ENCODE results near the gene DNAH1.

Gene DNAH1

DNA sequence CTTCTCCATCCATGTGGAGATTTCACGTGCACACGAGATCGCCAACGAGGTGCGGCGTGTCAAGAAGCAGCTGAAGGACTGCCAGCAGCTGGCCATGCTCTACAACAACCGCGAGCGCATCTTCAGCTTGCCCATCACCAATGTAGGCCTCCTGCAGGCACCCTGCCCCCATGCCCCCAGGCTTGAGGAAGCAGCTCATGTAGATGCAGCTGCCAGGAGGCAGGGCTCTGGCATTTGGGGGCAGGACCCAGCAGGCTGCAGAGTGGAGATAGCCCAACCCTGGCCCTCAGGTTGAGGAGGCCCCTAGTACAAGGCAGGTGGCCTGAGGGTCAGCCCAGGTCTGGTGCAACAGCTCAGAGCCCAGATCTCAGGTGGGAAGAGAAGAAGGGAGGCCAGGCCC is 36.4 kb downstream of the DNAH1 start:
- no peak for FAIRE-seq
- no peak for DNase-seq (ENCODE audit: extremely low spot score, insufficient read length, low read depth)

DNA sequence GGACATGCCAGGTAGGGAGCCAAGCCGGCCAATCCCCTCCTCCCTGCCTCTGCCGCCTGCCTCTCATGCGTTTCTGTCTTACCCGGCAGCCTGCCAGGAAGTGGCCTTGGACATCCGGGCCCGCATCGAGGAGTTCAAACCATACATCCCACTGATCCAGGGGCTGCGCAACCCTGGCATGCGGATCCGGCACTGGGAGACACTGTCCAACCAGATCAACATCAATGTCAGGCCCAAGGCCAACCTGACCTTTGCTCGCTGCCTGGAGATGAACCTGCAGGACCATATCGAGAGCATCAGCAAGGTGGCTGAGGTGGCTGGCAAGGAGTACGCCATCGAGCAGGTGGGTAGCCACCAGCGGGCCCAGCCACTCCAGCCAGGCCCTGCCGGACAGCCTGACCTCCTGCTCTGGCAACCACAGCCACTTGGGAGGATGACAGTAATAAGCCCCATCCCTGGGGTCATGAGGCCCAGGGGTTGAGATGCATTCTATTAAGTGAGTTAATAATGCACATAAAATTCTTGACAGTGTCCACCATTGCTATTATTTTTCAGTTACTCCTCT is 37.3 kb downstream of the DNAH1 start:
- DNase-seq (ENCODE audit: extremely low spot score, insufficient read length, low read depth) (no peak), FAIRE-seq (no peak)

DNA sequence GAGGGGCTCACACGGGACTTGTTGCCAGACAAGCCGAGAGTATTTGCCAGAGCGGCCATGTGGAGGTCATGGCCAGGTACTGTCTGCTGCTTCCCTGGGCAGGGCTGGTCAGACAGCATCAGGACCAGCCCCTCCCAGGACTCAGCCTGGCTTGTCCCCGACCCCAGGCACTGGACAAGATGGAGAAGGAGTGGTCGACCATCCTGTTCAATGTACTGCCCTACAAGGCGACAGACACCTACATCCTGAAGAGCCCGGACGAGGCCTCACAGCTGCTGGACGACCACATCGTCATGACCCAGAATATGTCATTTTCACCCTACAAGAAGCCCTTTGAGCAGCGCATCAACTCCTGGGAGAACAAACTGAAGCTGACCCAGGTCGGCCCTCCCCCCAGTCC is 38.6 kb downstream of the DNAH1 start:
- DNase-seq (ENCODE audit: extremely low spot score, insufficient read length, low read depth) (no peak), FAIRE-seq (no peak)

DNA sequence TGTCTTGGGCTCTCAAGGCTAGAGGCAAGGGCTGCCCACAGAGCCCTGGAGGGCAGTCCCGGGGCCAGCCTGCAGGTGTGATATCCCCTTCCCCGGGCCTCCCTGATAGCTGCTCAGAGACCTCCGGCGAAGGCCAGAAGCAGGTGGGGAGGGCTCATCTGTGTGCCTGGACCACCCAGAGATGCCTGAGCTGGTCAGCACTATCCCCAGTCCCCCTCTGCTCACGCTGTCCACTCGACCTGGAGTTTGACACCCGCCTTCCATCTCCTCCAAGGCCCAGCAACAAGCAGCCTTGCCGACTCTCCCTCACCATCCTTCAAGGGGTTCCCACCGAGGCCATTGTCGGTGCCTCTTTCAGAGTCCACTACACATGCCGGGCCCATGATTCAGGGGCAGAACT is 39.4 kb downstream of the DNAH1 start:
- DNase-seq (ENCODE audit: extremely low spot score, insufficient read length, low read depth) = no peak
- FAIRE-seq = no peak

DNA sequence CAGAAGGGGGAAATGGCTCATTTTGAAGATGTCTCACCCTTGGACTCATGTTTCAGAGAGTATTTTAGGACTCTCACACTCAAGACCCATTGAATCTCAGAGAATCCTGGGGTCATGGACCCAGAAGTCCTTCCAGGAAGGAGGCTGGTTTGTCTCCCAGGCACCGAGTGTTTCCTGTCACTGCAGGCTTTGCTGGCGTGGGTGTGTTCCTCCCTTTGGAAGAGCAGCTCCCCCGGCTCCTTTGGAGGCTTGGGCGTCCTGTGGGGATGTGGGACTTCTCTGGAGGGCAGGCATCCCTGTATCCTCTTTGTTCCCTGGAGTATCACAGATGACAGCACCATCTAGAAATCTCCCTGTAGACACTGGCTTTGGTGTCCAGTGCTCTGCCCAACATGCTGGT is 40.0 kb downstream of the DNAH1 start:
- no peak for DNase-seq (ENCODE audit: extremely low spot score, insufficient read length, low read depth)
- no peak for FAIRE-seq

DNA sequence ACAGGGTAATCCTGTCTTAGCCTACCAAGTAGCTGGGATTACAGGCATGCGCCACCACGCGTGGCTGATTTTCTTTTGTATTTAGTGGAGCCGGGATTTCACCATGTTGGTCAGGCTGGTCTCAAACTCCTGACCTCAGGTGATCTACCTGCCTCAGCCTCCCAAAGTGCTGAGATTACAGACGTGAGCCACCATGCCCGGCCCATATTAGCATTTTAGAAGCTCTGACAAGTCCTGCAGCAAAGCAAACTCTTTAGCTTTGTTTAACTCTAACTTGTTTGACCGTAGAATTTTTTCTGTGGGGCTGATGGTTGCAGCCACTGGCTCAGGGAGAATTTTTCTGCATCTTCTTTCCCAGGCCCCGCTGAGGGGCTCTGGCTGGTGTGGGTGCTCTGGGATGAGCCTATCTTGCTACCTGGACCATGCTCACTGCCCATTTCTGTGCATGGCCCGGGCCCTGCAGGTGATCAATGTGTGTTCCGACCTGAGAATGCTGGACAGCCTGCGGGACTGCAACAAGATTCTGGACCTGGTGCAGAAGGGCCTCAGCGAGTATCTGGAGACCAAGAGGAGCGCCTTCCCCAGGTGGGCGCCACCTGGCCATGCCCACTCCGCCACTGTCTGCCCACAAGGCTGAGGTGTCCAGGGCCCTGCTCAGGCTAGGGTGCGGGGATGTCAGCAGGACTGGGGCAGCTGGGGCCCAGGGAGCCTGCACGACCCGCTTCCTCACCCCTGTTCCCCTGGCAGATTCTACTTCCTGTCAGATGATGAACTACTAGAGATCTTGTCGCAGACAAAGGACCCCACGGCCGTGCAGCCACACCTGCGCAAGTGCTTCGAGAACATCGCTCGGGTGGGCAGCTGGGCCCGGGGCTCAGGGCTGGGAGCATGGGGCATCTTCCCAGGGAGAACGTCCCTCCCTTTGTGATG is 41.3 kb downstream of the DNAH1 start:
- DNase-seq (ENCODE audit: extremely low spot score, insufficient read length, low read depth) = no peak
- no peak for FAIRE-seq

DNA sequence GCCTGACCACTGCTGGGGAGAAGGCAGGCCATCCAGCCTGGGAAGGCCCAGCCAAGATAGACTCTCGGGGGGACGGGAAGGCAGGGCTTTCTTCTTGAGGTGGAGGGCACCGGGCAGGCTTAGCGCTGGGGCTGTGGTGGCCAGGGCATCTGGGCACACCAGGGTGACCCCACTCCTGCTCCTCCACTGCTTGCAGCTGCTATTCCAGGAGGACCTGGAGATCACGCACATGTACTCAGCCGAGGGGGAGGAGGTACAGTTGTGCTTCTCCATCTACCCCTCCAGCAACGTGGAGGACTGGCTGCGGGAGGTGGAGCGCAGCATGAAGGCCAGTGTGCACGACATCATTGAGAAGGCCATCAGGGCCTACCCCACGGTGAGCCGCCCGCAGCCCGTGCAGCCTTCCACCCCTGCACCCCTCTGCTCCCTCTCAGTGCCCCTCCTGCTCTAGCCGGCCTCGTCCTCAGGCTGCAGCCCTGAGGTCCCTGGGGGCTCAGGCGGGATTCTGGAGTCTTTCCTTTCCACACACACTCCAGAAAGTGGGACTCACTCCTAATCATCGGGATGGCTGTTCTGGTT is 42.3 kb downstream of the DNAH1 start:
- no peak for DNase-seq (ENCODE audit: extremely low spot score, insufficient read length, low read depth)
- FAIRE-seq = no peak

DNA sequence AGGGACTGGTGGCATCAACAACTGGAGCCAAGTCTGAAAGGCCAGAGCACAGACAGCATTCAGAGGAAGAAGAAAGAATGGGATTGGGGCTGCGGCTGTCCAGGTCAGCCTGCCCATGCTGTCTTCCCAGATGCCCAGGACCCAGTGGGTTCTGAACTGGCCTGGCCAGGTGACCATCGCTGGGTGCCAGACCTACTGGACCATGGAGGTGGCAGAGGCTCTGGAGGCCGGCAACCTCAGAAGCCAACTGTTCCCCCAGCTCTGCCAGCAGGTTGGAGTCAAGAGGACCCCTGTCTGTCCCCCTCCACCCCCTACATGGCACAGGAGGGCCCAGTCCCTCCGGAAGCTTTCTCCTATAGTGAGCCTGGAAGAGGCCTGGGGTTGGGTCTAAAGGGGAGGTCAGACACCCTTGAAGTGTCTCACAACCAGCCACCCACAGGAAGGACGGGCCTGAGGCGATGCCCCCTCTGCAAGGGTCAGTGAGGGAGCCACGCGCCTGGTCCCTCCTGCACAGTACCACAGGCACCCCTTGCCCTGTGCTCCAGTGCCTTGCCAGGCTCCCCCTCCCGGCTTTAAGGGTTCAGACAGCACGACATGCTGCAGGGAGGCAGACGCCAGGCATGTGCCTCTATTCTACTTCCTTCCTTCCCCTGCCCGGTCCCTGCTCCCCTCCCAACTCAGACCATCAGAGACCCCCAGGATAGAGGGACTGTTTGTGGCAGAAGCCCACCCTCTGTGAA is 43.2 kb downstream of the DNAH1 start:
- DNase-seq (ENCODE audit: extremely low spot score, insufficient read length, low read depth) (no peak), FAIRE-seq (no peak)

DNA sequence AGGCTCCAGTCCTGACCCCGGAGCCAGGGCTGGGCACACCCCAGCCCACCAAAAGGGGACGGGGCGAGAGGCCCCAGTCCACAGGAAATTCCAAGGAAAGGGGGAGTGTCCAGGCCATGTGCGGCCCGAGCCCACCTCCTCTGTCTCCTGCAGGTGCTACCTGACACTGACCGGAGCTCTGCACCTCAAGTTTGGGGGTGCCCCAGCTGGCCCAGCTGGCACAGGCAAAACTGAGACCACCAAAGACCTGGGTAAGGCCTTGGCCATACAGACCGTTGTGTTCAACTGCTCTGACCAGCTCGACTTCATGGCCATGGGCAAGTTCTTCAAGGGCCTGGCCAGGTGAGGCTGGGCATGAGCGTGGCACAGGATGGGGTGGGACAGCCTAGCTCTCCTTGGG is 44.9 kb downstream of the DNAH1 start:
- DNase-seq (ENCODE audit: extremely low spot score, insufficient read length, low read depth) (no peak), FAIRE-seq (no peak)

DNA sequence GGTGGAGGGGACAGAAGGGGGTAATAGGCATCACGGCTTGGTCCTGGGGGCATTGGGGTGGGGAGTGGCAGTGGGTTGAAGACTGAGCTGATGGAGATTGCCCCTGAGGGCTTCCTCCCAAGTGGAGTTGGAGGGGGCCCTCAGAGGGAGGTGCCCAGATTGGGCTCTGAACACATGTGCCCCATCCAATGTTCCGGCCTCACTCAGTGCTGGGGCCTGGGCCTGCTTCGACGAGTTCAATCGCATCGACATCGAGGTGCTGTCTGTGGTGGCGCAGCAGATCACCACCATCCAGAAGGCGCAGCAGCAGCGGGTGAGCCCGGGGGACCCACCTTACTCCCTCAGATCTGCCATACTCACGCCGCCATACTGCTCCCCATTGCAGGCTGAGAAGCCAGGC is 45.3 kb downstream of the DNAH1 start:
- no peak for DNase-seq (ENCODE audit: extremely low spot score, insufficient read length, low read depth)
- no peak for FAIRE-seq

DNA sequence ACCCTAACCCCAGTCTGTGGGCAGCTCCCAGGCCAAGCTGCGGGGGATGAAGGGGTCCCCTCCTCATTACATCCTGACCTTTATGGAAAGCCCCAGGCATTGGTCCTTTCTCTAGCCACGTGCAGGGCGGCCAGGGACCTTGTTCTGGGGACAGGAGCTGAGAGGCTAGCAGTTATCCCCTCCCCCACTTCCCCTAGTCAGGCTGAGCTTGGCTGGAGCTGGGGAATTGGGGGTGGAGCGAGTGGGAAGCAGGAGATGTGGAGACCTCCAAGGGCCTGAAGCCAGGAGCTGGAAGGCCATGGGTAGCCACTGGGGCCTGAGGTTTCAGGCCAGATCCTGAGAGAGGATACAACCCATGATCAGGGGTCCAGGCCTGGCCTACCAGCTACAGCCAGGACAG is 45.8 kb downstream of the DNAH1 start:
- DNase-seq (ENCODE audit: extremely low spot score, insufficient read length, low read depth) (no peak), FAIRE-seq (no peak)

DNA sequence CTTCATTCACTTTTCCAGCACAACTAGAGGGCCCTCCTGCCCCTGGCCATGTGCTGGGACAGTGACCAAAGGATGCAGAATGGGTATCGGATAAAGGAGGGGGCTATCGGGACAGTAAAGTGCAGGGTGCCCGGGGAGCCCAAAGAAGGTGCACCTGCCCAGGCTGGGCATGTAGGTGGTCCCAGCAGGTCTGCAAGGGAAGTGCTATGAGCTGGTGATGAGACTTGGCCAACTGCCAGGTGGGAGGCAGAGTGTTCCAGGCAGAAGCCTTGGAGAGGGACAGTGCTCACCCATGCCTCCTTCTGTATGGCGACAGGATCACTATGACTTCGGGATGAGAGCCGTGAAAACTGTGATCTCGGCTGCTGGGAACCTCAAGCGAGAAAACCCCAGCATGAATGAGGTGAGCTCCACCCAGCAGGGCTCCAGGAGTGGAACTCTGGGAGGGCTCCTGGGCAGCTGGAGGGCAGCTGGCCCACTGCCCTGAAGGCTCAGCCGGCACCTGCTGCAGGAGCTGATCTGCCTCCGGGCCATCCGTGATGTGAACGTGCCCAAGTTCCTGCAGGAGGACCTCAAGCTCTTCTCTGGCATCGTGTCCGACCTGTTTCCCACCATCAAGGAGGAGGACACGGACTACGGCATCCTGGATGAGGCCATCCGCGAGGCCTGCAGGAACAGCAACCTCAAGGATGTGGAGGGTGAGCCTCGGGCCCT is 48.4 kb downstream of the DNAH1 start:
- FAIRE-seq = no peak
- DNase-seq (ENCODE audit: extremely low spot score, insufficient read length, low read depth) = no peak

DNA sequence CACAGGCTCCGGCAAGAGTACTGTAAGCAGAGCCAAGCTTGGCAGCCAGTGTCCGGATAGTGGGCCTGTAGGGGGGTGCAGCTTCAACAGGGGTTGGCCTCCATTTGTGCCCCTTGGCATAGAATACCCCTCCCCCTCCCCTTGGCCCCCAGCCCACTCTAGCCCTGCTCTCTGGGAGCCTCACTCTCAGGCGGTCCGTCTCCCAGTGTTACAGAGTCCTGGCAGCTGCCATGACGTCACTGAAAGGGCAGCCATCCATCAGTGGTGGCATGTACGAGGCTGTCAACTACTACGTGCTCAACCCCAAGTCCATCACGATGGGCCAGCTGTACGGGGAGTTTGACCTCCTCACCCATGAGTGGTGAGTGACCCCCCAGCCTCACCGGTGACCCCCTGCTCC is 50.4 kb downstream of the DNAH1 start:
- DNase-seq (ENCODE audit: extremely low spot score, insufficient read length, low read depth) (no peak), FAIRE-seq (no peak)

DNA sequence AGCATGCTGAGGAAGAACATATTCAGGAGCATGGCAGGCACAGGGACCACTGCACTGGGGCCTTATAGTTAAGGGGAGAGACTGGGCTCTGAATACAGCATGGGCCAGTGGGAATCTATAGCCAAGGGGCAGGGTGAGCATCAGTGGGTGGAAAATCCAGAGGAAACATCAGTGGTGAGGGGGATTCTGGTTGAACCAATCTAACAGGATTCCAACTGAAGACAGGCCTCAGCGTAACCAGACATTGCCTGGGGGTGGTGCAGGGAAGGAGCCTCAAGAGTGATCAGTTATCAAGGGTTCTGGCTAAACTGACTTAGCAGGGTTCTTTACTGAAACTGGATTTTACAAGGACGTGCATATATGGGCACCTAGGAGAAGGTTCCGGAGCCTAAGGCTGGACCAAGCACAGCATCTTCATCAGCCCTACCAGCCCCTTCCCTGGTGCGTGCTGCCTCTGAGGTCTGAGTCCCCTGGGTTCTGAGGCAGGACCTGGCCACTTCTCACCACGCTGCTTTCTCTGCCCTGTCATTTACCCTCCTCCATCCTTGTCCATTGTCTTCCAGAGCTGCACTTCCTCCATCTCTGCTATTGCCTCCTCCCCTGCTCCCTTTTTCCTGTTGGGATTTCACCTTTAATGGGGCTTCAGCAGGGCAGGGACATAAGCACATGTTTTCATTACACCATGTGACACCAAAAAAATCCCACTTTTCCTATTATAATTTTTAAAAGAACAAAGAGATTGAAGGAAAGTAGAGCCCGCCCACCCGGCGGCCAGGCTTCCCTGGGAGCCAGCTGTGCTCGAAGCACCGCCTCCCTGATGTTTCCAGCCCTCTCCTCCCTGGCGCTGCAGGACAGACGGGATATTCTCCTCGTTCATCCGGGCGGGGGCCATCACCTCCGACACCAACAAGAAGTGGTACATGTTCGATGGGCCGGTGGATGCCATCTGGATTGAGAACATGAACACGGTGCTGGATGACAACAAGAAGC is 52.1 kb downstream of the DNAH1 start:
- FAIRE-seq (no peak), DNase-seq (ENCODE audit: extremely low spot score, insufficient read length, low read depth) (no peak)

DNA sequence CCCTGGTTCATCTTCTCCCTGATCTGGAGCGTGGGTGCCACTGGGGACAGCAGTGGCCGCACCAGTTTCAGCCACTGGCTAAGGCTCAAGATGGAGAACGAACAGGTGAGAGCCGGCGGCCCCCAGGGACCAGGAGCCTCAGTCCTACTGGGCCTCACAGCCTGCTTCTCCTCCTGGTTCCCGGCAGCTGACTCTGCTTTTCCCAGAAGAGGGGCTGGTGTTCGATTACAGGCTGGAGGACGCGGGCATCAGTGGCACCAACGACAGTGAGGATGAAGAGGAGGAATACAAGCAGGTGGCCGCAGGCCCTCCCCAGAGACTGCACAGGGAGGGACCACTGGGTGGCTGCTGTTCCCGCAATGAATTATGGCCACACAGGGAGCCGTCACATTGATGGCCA is 54.4 kb downstream of the DNAH1 start:
- FAIRE-seq (no peak), DNase-seq (ENCODE audit: extremely low spot score, insufficient read length, low read depth) (no peak)

DNA sequence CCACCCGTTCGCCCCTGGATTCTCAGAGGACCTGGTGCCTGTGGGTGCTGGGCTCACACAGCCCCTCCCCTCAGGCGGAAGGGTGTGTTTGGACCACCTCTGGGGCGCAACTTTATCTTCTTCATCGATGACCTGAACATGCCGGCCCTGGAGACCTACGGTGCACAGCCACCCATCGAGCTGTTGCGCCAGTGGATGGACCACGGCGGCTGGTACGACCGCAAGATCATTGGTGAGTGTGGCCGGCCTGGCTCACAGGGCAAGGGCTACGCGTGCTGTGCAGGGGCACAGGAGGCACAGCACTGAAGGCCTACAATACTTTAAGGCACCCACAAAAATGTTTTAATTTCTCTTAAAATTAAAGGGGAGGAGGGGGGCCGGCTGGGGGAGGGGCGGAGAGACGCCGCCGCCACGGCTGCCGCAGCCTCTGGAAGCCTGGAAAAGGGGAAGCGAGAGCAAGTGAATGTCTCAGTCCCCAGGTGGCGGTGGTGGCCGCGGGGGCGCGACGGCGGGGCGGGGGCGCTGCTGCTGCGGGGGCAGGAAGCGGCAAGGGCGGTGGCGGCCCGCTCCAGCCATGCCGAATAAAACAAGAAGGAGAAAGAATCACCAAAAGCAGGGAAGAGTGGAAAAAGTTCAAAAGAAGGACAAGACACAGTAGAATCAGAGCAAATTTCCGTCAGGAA is 56.8 kb downstream of the DNAH1 start:
- peak; percentile 17 for DNase-seq (ENCODE audit: extremely low spot score, insufficient read length, low read depth)
- no peak for FAIRE-seq

DNA sequence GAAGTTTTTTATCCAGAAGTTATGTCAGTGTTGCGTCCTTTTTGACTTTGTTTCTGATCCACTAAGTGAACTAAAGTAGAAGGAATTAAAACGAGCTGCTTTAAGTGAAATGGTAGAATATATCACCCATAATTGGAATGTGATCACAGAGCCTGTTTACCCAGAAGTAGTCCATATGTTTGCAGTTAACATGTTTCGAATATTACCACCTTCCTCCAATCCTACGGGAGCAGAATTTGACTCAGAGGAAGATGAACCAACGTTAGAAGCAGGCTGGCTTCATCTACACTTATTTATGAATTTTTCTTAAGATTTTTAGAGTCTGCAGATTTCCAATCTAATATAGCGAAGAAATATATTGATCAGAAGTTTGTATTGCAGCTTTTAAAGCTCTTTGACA is 57.6 kb downstream of the DNAH1 start:
- FAIRE-seq (peak; percentile 55), DNase-seq (ENCODE audit: extremely low spot score, insufficient read length, low read depth) (no peak)

DNA sequence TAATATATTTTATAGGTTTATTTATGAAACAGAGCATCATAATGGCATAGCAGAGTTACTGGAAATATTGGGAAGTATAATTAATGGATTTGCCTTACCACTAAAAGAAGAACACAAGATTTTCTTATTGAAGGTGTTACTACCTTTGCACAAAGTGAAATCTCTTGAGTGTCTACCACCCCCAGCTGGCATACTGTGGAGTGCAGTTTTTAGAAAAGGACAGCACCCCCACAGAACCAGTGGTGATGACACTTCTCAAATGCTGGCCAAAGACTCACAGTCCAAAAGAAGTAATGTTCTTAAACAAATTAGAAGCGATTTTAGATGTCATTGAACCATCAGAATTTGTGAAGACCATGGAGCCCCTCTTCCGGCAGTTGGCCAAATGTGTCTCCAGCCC is 58.1 kb downstream of the DNAH1 start:
- DNase-seq (ENCODE audit: extremely low spot score, insufficient read length, low read depth) (no peak), FAIRE-seq (no peak)

DNA sequence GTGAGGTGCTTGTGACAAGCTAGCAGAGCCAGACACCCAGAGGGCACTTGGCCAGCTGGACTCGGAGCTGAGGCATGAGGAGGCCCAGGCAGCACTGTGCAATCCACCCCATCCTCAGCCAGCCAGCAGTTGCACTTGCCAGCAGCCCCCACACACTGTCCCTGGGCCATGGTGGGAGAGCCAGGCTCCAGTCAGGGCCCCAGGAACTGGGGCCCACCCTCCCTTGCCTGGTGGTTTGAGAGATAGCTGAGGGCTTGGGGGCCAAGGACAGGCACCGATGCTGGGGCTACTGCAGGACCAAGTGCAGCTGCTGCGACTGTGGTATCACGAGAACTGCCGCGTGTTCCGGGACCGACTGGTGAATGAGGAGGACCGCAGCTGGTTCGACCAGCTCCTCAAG is 63.5 kb downstream of the DNAH1 start:
- DNase-seq (ENCODE audit: extremely low spot score, insufficient read length, low read depth) = no peak
- no peak for FAIRE-seq
